ENCODE results near the gene GUCA2B.

DNA sequence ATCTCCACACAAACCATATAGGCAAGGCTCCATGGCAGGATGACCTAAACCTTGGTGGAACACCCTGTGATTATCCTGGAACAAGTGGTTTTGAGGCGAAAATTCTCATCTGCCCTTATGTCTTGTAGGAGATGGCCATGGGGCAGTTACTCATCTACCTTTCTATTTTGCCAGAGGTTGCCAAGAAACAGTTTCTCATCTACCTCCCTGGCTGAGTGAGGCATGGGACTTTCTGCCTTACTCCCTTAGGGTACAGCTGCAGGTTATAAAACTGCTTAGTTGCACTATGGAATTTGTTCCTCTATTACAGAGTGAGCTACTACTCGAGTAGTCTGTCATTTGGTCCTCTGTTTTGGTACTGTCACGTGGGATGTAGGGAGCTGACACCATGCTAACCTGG lies 42.6 kb downstream of the GUCA2B start:
- no peak for TF ChIP-seq BHLHE40 (IDR thresholded peaks at IDR 0.05; ENCODE audit: low read depth, low read length)
- TF ChIP-seq, protein P1, sequence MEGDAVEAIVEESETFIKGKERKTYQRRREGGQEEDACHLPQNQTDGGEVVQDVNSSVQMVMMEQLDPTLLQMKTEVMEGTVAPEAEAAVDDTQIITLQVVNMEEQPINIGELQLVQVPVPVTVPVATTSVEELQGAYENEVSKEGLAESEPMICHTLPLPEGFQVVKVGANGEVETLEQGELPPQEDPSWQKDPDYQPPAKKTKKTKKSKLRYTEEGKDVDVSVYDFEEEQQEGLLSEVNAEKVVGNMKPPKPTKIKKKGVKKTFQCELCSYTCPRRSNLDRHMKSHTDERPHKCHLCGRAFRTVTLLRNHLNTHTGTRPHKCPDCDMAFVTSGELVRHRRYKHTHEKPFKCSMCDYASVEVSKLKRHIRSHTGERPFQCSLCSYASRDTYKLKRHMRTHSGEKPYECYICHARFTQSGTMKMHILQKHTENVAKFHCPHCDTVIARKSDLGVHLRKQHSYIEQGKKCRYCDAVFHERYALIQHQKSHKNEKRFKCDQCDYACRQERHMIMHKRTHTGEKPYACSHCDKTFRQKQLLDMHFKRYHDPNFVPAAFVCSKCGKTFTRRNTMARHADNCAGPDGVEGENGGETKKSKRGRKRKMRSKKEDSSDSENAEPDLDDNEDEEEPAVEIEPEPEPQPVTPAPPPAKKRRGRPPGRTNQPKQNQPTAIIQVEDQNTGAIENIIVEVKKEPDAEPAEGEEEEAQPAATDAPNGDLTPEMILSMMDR (conservative IDR thresholded peaks at IDR 0.05; ENCODE audit: low read depth, low read length): no peak
- no peak for TF ChIP-seq CEBPB (IDR thresholded peaks at IDR 0.05; ENCODE audit: low read depth, low read length)
- TF ChIP-seq, protein P2, sequence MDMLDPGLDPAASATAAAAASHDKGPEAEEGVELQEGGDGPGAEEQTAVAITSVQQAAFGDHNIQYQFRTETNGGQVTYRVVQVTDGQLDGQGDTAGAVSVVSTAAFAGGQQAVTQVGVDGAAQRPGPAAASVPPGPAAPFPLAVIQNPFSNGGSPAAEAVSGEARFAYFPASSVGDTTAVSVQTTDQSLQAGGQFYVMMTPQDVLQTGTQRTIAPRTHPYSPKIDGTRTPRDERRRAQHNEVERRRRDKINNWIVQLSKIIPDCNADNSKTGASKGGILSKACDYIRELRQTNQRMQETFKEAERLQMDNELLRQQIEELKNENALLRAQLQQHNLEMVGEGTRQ (IDR thresholded peaks at IDR 0.05; ENCODE audit: low read depth, low read length): no peak
- no peak for TF ChIP-seq RFX5 (IDR thresholded peaks at IDR 0.05; ENCODE audit: low read depth, low read length)
- no peak for TF ChIP-seq POLR2A (IDR thresholded peaks at IDR 0.05; ENCODE audit: low read depth, low read length)
- TF ChIP-seq, protein P3, sequence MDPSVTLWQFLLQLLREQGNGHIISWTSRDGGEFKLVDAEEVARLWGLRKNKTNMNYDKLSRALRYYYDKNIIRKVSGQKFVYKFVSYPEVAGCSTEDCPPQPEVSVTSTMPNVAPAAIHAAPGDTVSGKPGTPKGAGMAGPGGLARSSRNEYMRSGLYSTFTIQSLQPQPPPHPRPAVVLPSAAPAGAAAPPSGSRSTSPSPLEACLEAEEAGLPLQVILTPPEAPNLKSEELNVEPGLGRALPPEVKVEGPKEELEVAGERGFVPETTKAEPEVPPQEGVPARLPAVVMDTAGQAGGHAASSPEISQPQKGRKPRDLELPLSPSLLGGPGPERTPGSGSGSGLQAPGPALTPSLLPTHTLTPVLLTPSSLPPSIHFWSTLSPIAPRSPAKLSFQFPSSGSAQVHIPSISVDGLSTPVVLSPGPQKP (IDR thresholded peaks at IDR 0.05; ENCODE audit: borderline replicate concordance, low read depth, low read length): no peak
- TF ChIP-seq SMC3 (IDR thresholded peaks at IDR 0.05; ENCODE audit: low read depth, low read length): no peak
- no peak for TF ChIP-seq RAD21 (IDR thresholded peaks at IDR 0.05; ENCODE audit: low read length)
- TF ChIP-seq RCOR1 (IDR thresholded peaks at IDR 0.05; ENCODE audit: insufficient replicate concordance, low read length): no peak

All from IMR-90 (cell line).